ENCODE measurements around the gene CNDP2.

CNDP2 gene

GRCh38 chr18:74450626-74451025, 45.5 kb upstream of the CNDP2 start:
- ATAC-seq: no peak
- TF ChIP-seq CREB5 (CRISPR knock-in tag; IDR thresholded peaks at IDR 0.05; ENCODE audit: low read depth) (no peak), ARNTL (CRISPR knock-in tag; IDR thresholded peaks at IDR 0.05; ENCODE audit: borderline replicate concordance, low read depth) (no peak), RARB (CRISPR knock-in tag; IDR thresholded peaks at IDR 0.05) (no peak), TOX (CRISPR knock-in tag; IDR thresholded peaks at IDR 0.05; ENCODE audit: borderline replicate concordance) (no peak), ZNF565 (CRISPR knock-in tag; conservative IDR thresholded peaks at IDR 0.05; ENCODE audit: low read depth) (no peak), SNAI2 (CRISPR knock-in tag; IDR thresholded peaks at IDR 0.05) (no peak), ESRRG (CRISPR knock-in tag; IDR thresholded peaks at IDR 0.05) (no peak), TCF4 (CRISPR knock-in tag; IDR thresholded peaks at IDR 0.05; ENCODE audit: borderline replicate concordance) (no peak), ZNF70 (CRISPR knock-in tag; IDR thresholded peaks at IDR 0.05) (no peak), GLIS3 (CRISPR knock-in tag; IDR thresholded peaks at IDR 0.05) (no peak), ZNF8 (CRISPR knock-in tag; IDR thresholded peaks at IDR 0.05) (no peak), PPARA (CRISPR knock-in tag; IDR thresholded peaks at IDR 0.05; ENCODE audit: borderline replicate concordance) (no peak), ISL1 (CRISPR knock-in tag; IDR thresholded peaks at IDR 0.05) (no peak), ZFP3 (CRISPR knock-in tag; IDR thresholded peaks at IDR 0.05) (no peak)

- no peak for TF ChIP-seq TOX (CRISPR knock-in tag; IDR thresholded peaks at IDR 0.05; ENCODE audit: borderline replicate concordance)
- TF ChIP-seq ISL1 (CRISPR knock-in tag; IDR thresholded peaks at IDR 0.05): no peak
- no peak for TF ChIP-seq PATZ1 (CRISPR knock-in tag; IDR thresholded peaks at IDR 0.05; ENCODE audit: borderline replicate concordance)
- no peak for TF ChIP-seq CSDC2 (CRISPR knock-in tag; IDR thresholded peaks at IDR 0.05)
- ATAC-seq: no peak
Measured at GRCh38 chr18:74451148-74451547, 45.0 kb upstream of the CNDP2 start.

GRCh38 chr18:74453016-74453566, 43.1 kb upstream of the CNDP2 start:
- no peak for ATAC-seq

GRCh38 chr18:74453642-74454198, 42.4 kb upstream of the CNDP2 start:
- no peak for ATAC-seq
- no peak for TF ChIP-seq PPARA (CRISPR knock-in tag; IDR thresholded peaks at IDR 0.05; ENCODE audit: borderline replicate concordance)
- no peak for TF ChIP-seq ZFP3 (CRISPR knock-in tag; IDR thresholded peaks at IDR 0.05)
- no peak for TF ChIP-seq CSDC2 (CRISPR knock-in tag; IDR thresholded peaks at IDR 0.05)
- no peak for TF ChIP-seq ESRRG (CRISPR knock-in tag; IDR thresholded peaks at IDR 0.05)
- TF ChIP-seq TSHZ2 (CRISPR knock-in tag; IDR thresholded peaks at IDR 0.05): no peak
- no peak for TF ChIP-seq ISL1 (CRISPR knock-in tag; IDR thresholded peaks at IDR 0.05)
- no peak for TF ChIP-seq POU6F1 (CRISPR knock-in tag; IDR thresholded peaks at IDR 0.05; ENCODE audit: borderline replicate concordance, low read depth)
- no peak for TF ChIP-seq GLIS3 (CRISPR knock-in tag; IDR thresholded peaks at IDR 0.05)
- no peak for TF ChIP-seq BACH2 (CRISPR knock-in tag; IDR thresholded peaks at IDR 0.05; ENCODE audit: borderline replicate concordance)
- no peak for TF ChIP-seq CSRNP3 (CRISPR knock-in tag; IDR thresholded peaks at IDR 0.05)

More at GRCh38 chr18:74453016-74453566, 43.1 kb upstream of the CNDP2 start:
- no peak for TF ChIP-seq ZNF8 (CRISPR knock-in tag; IDR thresholded peaks at IDR 0.05)
- TF ChIP-seq RARB (CRISPR knock-in tag; IDR thresholded peaks at IDR 0.05): no peak
- no peak for TF ChIP-seq POU6F1 (CRISPR knock-in tag; IDR thresholded peaks at IDR 0.05; ENCODE audit: borderline replicate concordance, low read depth)
- no peak for TF ChIP-seq GLIS3 (CRISPR knock-in tag; IDR thresholded peaks at IDR 0.05)
- no peak for TF ChIP-seq ZNF565 (CRISPR knock-in tag; conservative IDR thresholded peaks at IDR 0.05; ENCODE audit: low read depth)
- TF ChIP-seq PPARA (CRISPR knock-in tag; IDR thresholded peaks at IDR 0.05; ENCODE audit: borderline replicate concordance): no peak
- TF ChIP-seq ZNF70 (CRISPR knock-in tag; IDR thresholded peaks at IDR 0.05): no peak

All from SK-N-SH treated with all-trans-retinoic acid at 6 μM for 48 hours (cell line).